Middle frontal gyrus (tissue), 1 donor: ENCODE results near the gene FAM83D.

Experiments
- DNase-seq: peaks from one replicate; pipeline ENCODE4 v3.0.0-alpha.2; 2015; ENCODE audit warnings: low spot score; ENCODE audit errors: extremely low spot score

FAM83D gene, protein sequence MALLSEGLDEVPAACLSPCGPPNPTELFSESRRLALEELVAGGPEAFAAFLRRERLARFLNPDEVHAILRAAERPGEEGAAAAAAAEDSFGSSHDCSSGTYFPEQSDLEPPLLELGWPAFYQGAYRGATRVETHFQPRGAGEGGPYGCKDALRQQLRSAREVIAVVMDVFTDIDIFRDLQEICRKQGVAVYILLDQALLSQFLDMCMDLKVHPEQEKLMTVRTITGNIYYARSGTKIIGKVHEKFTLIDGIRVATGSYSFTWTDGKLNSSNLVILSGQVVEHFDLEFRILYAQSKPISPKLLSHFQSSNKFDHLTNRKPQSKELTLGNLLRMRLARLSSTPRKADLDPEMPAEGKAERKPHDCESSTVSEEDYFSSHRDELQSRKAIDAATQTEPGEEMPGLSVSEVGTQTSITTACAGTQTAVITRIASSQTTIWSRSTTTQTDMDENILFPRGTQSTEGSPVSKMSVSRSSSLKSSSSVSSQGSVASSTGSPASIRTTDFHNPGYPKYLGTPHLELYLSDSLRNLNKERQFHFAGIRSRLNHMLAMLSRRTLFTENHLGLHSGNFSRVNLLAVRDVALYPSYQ

GRCh38 chr20:38926142-38926933, at the start of gene FAM83D:
FAM83D (plus strand) TSS chr20:38926417; CDS start chr20:38926443, 26 bp downstream.
- peak; percentile 97 for DNase-seq

DNA sequence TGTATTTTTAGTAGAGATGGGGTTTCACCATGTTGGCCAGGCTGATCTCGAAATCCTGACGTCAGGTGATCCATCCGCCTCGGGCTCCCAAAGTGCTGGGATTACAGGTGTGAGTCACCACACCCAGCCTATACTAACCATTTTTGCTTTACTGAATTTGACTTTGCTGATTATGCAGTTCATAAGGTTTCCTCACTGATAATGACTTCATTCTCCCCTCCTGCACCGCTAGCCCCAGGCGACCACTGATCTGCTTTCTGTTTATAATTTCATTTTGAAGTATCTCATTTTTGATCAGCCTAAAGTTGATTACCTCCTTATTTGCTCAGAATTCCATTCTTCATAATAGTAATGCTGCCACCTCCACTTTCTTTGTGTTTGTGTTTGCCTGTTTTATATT, 48.7 kb upstream of the FAM83D start:
- no peak for DNase-seq

GRCh38 chr20:38878866-38879265, 47.4 kb upstream of the FAM83D start:
- DNase-seq: no peak

- DNase-seq: no peak
Measured at GRCh38 chr20:38880952-38881735, 45.1 kb upstream of the FAM83D start.

DNA sequence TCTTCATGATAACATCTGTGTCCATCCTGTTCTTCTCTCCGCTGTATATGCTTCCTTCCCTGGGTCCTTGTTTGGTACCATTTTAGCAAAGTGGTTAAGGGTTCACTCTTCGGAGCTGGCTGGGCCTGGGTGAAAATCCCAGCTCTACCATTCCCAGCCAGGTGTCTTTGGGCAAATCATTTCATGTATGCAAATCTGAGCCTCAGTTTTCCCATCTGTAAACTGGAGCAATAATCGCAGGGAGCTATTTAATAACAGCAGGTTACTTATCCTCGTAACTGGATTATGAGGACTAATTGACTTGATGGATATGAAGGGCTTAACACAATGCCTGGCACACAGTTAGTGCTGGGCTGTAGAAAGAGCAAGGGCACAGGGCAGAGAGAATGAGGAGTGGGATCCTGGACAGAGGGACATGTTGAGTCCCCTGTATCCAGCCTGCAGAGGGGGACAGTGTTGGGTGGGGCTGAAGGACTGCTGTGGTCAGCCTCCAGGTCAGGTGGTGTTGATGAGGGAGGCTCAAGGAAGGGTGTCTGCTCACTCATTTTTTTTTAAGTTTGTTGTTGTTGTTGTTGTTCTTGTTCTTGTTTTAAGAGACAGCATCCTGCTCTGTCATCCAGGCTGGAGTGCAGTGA, 44.3 kb upstream of the FAM83D start:
- no peak for DNase-seq

- no peak for DNase-seq
Measured at GRCh38 chr20:38882600-38882999, 43.6 kb upstream of the FAM83D start.

GRCh38 chr20:38883081-38883980, 42.9 kb upstream of the FAM83D start:
- peak; percentile 52 for DNase-seq

DNA sequence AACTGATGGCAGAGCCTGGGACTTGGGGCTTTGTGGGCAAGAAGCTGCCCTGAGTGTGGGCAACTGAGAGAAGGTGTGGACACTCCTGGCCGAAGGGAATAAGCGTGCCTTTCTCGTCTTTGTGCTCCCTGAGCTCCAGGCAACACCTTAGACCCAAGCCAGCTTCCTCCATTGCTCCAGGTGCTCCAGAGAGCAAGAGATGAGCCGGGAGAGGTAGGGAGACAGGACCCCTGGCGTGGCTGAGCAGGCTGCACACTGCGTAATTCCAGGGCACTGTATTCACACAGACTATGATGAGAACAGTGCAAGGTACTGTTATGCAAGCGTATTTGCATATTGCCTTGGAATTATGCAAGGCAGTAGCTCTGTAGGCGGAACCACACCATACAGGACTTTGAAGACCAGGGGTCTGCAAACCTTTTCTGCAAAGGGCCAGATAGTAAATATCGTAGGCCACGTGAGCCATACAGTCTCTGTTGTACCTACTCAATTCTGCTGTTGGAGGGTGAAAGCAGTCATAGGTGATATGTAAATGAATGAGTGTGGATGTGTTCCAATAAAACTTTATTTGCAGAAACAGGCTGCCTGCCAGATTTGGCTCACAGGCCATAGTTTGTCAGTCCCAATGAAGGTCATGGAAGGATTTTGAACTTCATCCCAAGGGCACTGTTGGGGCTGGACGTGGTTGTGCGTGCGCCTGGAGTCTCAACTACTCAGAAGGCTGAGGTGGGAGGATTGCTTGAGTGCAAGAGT, 42.1 kb upstream of the FAM83D start:
- DNase-seq: no peak

- no peak for DNase-seq
Measured at GRCh38 chr20:38885357-38885756, 40.9 kb upstream of the FAM83D start.

GRCh38 chr20:38888059-38888831, 38.0 kb upstream of the FAM83D start:
- no peak for DNase-seq

DNA sequence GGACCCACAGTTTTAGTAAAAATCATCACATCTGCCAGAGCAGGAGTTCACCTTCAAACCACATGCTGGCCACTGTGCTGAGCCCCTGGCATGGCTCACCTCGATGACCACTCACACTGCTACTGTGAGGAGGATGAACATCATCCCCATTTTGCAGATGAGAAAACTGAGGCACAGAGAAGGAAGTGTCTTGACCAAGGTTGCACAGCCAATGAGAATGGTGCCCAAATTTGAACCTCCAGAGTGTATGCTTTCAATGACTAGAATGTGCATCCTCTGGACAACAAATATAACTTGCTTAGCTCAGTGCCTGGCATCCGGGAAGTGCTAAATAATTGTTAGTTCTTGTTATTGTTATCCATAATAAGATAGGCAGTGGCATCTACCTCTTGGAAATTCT, 37.2 kb upstream of the FAM83D start:
- DNase-seq: no peak

GRCh38 chr20:38889792-38890496, 36.3 kb upstream of the FAM83D start:
- peak; percentile 60 for DNase-seq

- DNase-seq: no peak
Measured at GRCh38 chr20:38890497-38890818, 35.8 kb upstream of the FAM83D start.

DNA sequence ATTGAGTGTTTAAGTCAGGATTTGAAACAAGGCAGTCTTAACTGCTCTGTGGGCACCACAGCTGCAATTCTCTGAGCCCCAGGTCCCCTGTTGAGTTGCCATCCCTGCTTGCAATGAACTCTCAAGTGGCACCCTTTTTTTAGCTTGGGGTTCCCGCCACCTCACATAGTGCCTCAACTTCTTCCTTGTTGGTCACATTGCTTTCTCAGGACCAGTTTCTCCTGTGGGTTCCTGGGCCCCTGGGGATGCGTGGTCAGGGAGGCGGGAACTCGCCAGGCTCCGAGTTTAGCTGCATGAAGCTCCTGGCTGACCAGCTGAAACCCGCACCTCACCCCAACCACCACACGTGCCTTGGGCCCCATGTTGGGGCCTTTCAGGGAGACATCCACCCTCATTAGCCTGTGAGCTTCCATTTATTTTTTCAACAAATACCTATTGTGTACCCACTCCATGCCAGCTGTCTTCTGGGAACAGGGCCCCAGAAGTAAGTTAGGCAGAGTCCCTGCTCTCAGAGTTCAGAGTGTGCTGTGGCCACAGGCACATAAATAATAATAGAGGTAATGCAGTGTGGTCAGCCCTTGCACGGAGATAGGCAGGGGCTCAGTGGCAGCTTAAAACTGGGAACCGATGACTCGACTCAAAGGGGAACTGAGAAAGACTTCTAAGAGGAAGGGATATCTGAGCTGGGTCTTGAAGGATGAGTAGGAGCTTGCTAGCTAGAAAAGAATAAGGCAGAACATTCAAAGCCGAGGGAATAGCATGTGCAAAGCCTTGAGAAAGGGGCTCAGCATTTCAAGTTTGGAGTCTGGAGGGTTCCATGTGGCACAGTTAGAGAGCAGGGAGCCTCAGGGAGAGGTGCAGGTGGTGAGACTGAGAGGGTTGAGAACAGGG, 33.9 kb upstream of the FAM83D start:
- DNase-seq: no peak

- DNase-seq: no peak
Measured at GRCh38 chr20:38893056-38893564, 33.1 kb upstream of the FAM83D start.

- no peak for DNase-seq
Measured at GRCh38 chr20:38893565-38894090, 32.6 kb upstream of the FAM83D start.
